GM19395 (cell line): Measurements from ENCODE around the gene TBC1D4.

Experiments
- ATAC-seq: cut with Tn5 transposase; IDR thresholded peaks from one replicate; pipeline ENCODE4 v1.9.1; 2021; ENCODE audit warnings: mild to moderate bottlenecking, moderate library complexity; ENCODE audit not compliant: unreplicated experiment

The TBC1D4 gene, protein sequence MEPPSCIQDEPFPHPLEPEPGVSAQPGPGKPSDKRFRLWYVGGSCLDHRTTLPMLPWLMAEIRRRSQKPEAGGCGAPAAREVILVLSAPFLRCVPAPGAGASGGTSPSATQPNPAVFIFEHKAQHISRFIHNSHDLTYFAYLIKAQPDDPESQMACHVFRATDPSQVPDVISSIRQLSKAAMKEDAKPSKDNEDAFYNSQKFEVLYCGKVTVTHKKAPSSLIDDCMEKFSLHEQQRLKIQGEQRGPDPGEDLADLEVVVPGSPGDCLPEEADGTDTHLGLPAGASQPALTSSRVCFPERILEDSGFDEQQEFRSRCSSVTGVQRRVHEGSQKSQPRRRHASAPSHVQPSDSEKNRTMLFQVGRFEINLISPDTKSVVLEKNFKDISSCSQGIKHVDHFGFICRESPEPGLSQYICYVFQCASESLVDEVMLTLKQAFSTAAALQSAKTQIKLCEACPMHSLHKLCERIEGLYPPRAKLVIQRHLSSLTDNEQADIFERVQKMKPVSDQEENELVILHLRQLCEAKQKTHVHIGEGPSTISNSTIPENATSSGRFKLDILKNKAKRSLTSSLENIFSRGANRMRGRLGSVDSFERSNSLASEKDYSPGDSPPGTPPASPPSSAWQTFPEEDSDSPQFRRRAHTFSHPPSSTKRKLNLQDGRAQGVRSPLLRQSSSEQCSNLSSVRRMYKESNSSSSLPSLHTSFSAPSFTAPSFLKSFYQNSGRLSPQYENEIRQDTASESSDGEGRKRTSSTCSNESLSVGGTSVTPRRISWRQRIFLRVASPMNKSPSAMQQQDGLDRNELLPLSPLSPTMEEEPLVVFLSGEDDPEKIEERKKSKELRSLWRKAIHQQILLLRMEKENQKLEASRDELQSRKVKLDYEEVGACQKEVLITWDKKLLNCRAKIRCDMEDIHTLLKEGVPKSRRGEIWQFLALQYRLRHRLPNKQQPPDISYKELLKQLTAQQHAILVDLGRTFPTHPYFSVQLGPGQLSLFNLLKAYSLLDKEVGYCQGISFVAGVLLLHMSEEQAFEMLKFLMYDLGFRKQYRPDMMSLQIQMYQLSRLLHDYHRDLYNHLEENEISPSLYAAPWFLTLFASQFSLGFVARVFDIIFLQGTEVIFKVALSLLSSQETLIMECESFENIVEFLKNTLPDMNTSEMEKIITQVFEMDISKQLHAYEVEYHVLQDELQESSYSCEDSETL (N-terminal part only)

GRCh38 chr13:75482070-75482819, at the start of gene TBC1D4:
TSS of gene TBC1D4 (minus strand) at chr13:75482169. CDS start at chr13:75481767, 402 bp downstream.
- ATAC-seq, result peak; percentile 76

GRCh38 chr13:75530549-75530961, 48.6 kb upstream of the TBC1D4 start:
- ATAC-seq, result no peak

DNA sequence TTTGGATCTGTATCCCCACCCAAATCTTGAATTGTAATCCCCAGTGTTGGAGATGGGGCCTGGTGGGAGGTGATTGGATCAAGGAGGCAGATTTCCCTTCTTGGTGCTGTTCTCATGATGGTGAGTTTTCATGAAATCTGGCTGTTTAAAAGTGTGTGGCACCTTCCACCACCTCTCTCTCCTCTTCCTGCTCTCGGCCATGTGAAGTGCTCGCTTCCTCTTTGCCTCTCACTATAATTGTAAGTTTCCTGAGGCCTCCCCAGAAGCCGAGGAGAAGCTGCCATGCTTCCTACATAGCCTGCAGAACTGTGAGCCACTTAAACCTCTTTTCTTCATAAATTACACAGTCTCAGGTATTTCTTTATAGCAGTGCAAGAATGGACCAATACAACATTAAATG, 40.0 kb upstream of the TBC1D4 start:
- no peak for ATAC-seq

DNA sequence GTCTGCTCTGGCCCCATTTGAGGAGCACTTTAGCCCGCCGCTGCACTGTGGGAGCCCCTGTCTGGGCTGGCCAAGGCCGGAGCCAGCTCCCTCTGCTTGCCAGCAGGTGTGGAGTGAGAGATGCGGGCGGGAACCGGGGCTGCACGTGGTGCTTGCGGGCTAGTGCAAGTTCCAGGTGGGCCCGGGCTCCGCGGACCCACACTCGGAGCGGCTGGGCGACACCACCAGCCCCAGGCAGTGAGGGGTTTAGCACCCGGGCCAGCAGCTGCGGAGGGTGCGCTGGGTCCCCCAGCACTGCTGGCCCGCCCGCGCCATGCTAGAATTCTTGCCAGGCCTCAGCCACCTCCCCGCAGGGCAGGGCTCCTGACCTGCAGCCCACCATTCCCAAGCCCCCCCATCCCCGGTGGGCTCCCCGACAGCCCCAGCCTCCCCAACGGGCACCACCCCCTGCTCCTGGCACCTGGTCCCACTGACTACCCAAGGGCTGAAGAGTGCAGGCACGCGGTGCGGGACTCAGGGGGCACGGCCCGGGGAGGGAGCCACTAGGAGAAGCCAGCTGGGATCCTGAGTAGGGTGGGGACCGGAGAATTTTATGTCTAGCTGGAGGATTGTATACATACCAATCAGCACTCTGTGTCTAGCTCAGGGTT, 36.6 kb upstream of the TBC1D4 start:
- ATAC-seq, result no peak

GRCh38 chr13:75514080-75514995, 32.4 kb upstream of the TBC1D4 start:
- ATAC-seq, result no peak

GRCh38 chr13:75513271-75513670, 31.3 kb upstream of the TBC1D4 start:
- no peak for ATAC-seq

GRCh38 chr13:75512253-75512652, 30.3 kb upstream of the TBC1D4 start:
- ATAC-seq, result peak; percentile 94

- no peak for ATAC-seq
These were observed 29.2 kb upstream of the TBC1D4 start for GRCh38 chr13:75511051-75511625.

GRCh38 chr13:75508002-75508548, 26.1 kb upstream of the TBC1D4 start:
- ATAC-seq, result no peak

- no peak for ATAC-seq
These were observed 25.3 kb upstream of the TBC1D4 start for GRCh38 chr13:75507027-75508001.

DNA sequence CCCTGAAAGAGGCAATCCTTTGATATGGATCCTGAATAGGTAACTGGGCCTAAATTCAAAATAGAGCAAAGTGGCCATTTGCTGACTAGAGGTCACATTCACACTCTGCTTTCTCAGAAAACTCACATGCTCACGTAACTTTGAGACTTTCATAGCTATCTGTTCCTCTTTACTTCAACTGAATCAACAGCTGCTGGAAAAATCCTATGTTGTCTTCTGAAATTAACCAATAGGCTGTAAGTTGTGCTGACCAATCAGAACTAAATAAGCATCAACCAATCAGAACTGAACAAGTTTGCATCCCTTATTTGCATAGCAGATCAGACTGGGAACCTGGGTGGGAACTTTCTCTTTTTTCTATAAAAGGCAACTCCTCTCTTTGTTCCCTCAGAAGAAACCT, 24.0 kb upstream of the TBC1D4 start:
- ATAC-seq, result no peak

DNA sequence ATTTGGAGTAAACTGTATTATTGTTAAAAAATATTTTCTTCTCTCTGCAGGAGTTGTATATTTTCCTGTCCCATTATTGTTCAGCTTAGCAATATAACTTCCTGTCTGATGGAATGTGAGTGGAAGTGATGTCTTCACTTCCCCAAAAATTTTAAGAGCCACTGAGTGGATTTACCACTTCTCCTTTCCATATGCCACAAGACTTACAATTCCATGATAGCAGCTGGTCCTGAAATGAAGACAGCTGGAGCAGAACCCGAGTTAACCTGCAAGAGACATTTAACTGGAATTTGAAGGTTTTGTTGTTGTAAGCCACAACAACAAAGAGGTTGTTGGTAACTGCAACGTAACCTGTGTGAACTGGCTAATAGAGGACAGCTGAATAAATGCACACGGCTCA, 23.4 kb upstream of the TBC1D4 start:
- peak; percentile 9 for ATAC-seq

GRCh38 chr13:75495938-75496337, 14.0 kb upstream of the TBC1D4 start:
- ATAC-seq, result no peak

- no peak for ATAC-seq
These were observed 12.5 kb upstream of the TBC1D4 start for GRCh38 chr13:75494491-75494890.

- ATAC-seq, result no peak
These were observed 11.2 kb upstream of the TBC1D4 start for GRCh38 chr13:75493156-75493555.

GRCh38 chr13:75492389-75492788, 10.4 kb upstream of the TBC1D4 start:
- no peak for ATAC-seq

GRCh38 chr13:75491376-75491775, 9.4 kb upstream of the TBC1D4 start:
- ATAC-seq, result no peak
